Activated CD8-positive, alpha-beta memory T cell treated with anti-CD3 and anti-CD28 coated beads for 36 hours (primary cell): ENCODE results near the gene SDC4. TPM values are rescaled to one million over a fixed set of nuclear protein-coding genes. Genes with fewer than 3 reads are reported as not detected.

ENCODE experiments used
- CTCF ChIA-PET: fragments of 350-600 bp; sonication (Branson Sonifier 250); formaldehyde crosslinking; loops from one replicate; lab custom pipeline; 2021; ENCODE audit warnings: antibody characterized with exemption; lab: Charles Lee
- POLR2A ChIA-PET: fragments of 350-600 bp; sonication (Branson Sonifier 250); formaldehyde crosslinking; loops from one replicate; lab custom pipeline; 2021; ENCODE audit warnings: antibody characterized with exemption; lab: Charles Lee
- total RNA-seq, 2 experiments: library from RNA; stranded (reverse); gene quantifications; one replicate each; pipeline ENCODE4 v1.2.3, GENCODE V29; 2021

Gene SDC4
- total RNA-seq, 2 experiments from 2014 or later: 88.0 to 88.3 TPM

DNA sequence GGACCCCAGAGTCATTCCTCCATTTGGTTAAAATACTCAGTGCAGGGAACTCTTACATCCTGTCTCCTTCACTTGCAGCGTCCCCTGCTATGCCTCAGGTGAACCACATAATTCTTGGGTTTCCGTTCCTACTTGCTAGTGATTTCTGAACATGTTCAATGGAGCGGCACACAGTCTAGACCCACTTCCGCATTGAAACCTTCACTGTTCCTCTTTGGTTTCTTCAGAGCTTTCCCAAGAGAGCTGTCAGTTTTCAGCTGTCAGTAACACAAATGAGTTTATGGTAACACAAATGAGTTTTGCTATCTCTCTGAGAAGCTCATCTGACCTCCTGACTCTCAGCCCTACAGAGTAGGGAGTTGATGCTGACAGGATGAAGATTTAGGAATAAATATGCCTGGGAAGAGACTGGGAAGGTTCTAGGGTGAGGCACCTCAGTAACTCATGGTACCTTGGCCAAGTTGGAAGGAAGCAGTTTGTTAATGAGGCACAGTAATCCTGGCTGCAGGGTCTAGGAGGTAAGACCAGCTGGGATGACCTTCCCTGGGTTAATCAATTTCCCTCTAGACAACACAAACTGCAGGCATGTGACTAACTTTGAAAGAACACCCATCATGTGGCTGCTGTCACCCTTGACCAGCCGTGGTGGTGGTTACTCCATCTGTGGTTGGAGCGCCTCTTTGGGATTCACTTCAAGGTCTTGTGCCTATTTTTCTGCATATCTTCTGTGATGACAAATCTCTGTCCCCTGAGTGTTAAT lies 20.2 kb upstream of the SDC4 start:
- ChIA-PET POLR2A (interaction anchor here (1.5 to 2.0 kb wide), 2 partner anchors 51 to 68 kb away, joined by 4 read pairs; no protein-coding TSS in a partner anchor), CTCF (interaction anchor here (0.6 to 1.9 kb wide), 2 partner anchors 68 to 143 kb away, joined by 4 to 7 read pairs; no protein-coding TSS in a partner anchor)

DNA sequence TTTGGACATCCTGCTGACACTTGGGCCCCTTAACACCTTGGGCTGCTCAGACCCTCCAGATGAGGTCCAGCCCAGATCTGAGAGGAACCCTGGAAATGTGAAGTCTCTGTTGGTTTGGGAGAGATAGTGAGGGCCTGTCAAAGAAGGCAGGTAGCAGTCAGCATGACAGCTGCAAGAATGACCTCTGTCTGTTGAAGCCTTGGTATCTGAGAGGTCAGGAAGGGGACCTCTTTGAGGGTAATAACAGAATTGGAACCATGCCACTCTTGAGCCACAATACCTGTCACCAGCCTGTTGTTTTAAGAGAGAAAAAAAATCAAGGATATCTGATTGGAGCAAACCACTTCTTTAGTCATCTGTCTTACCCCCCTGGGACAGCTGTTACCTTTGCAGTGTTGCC lies 18.9 kb upstream of the SDC4 start:
- CTCF ChIA-PET: interaction anchor here (0.6 to 6.6 kb wide), 3 partner anchors 6 to 70 kb away, joined by 3 to 63 read pairs (median 3); no protein-coding TSS in a partner anchor
- POLR2A ChIA-PET: no interaction called here

DNA sequence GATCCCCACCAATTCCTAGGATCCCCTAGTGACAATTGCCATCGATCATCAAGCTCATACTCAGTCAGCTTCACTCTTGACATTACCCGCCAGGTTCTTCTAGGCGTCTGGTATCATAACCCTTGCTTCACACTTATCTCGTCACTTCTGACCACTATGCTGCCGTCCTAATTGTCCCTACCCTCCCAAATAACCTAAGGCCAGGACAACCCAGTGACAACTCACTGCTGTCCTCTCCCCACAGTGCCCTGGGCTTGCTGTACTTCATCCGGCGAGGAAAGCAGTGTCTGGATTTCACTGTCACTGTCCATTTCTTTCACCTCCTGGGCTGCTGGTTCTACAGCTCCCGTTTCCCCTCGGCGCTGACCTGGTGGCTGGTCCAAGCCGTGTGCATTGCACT lies 18.4 kb upstream of the SDC4 start:
- CTCF ChIA-PET: interaction anchor here (0.6 to 6.6 kb wide), 4 partner anchors 6 to 70 kb away, joined by 3 to 63 read pairs (median 3); no protein-coding TSS in a partner anchor
- POLR2A ChIA-PET: no interaction called here

DNA sequence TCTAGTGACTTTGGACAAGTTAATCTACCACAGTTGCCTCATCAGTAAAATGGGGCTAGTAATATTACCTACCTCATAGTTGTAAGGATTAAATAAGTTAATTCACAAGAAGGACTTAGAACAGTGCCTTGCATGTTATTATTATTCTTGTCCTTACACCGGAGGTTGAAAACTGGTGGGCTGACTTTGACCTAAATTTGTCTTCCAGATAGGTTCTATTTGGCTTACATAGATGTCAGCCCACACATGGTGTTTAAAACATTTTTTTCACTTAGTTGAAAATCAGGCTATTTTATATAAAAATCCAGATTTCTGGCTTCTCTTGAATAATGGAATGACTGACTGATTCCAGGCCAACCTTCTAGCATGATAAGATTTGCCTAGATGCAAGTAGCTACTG lies 18.0 kb upstream of the SDC4 start:
- ChIA-PET CTCF (interaction anchor here (0.7 to 6.6 kb wide), 5 partner anchors 6 to 72 kb away, joined by 3 to 63 read pairs (median 3); no protein-coding TSS in a partner anchor), POLR2A (no interaction called here)

DNA sequence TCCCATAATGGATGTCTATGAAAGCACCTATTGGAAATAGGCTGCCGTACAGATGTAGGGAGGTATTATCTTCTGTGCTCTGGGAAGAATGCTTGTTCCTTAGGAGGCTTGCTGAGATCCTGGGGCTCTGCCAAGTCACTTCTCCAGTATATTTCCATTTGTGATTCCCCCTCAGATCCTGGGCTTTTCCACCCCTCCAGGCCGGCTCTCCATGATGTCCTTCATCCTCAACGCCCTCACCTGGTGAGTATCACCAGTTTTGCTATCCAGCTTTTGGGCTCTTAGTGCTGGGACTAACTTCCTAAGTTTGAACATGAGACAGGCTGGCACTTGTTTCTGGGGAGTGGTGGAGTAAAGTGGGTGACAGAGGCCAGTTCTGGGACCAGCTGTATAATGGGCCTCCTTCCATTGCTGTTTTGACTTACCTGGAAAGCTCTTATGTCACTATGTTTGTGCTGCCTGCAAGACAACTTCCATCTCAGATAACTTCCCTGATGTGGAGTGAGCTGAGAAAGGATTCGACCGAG lies 17.3 kb upstream of the SDC4 start:
- ChIA-PET POLR2A (no interaction called here), CTCF (interaction anchor here (0.8 to 6.6 kb wide), 6 partner anchors 7 to 87 kb away, joined by 3 to 63 read pairs (median 14); partner anchors contain the start of gene PIGT)

DNA sequence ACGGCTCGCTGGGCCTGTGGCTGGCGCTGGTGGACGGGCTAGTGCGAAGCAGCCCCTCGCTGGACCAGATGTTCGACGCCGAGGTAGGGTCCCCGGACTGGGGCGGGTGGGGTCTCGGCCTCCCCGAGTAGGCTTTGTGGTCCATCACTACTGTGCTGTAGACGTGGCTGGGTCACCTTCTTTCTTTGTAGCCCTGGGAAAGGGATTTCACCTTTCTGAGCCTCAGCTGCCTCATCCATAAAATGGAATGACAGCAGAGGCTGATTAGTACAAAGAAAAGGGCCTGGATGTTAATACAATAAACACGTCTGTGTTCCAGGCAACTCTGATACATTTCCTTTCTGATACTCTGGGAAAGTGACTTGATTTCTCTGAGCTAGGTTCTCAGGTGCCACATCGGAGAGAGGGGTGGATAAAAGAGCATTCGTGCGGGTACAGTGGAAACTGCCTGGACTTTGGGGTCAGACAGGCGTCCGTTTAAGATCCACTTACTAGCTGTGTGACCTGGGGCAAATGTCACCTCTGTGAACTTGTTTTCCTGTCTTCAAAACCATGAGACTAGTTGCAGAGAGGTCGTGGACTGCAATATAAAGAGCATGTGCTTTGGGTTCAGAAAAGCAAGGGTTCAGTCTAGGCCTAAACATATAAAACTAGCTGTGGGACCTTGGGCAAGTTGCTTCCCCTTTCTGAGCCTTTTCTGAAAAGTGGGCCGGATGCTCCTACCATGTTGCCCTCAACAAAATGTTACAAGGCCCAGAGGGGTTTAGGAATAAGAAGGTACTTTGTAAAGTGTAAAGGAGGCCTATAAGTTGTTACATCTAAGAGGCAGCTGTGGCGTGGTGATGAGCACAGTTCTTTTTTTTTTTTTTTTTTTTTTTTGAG lies 15.6 kb upstream of the SDC4 start:
- ChIA-PET POLR2A (interaction anchor here (0.6 to 2.1 kb wide), 11 partner anchors 8 to 79 kb away, joined by 3 to 18 read pairs (median 6); partner anchors contain the start of genes PIGT and SDC4), CTCF (interaction anchor here (0.8 to 6.6 kb wide), 18 partner anchors 9 to 89 kb away, joined by 3 to 63 read pairs (median 6); partner anchors contain the start of genes PIGT, SDC4 and TP53TG5)

DNA sequence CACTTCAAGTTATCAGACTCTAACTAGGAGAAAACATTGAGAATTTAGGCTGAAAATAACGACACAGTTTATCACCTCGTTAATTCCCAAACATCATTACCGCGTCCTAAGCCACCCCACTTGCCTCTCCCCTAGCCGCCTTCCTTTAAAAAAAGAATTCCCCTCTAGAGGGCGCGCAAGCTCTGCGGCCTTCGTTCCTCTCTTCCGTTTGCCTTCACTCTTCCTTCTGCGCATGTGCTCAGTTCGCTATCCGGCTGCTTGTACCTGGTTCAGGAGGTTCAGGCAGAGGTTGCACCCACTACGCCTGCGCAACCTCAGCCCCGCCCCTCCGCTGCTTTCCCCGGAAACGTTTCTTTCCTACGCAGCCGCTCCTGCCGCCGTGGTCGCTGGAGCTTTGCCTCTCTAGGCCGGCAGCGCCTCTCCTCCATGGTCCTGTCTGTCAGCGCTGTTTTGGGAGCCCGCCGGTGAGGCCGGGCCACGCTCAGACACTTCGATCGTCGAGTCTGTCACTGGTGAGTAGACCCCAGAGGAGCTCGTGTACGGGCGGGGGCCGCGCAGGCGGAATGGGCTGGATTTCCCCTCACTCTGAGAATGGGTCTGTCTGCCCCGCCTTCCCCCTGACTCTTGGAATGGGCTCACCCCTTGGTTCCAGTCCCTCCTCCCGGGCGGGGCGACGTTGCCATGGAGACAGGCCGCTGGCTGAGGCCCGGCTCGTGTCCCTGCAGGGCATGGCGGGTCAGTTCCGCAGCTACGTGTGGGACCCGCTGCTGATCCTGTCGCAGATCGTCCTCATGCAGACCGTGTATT lies 14.8 kb upstream of the SDC4 start, which contains the start of gene SYS1:
SYS1 (plus strand) TSS at position 353 of the 807 bp plus-strand sequence; CDS start at position 729, 376 bp downstream.
- ChIA-PET CTCF (interaction anchor here (0.7 to 6.6 kb wide), 24 partner anchors 9 to 408 kb away, joined by 3 to 63 read pairs (median 5); partner anchors contain the start of genes PIGT, SDC4 and TP53TG5), POLR2A (interaction anchor here (0.6 to 2.1 kb wide), 13 partner anchors 9 to 80 kb away, joined by 3 to 18 read pairs (median 5); partner anchors contain the start of genes PIGT and SDC4)

DNA sequence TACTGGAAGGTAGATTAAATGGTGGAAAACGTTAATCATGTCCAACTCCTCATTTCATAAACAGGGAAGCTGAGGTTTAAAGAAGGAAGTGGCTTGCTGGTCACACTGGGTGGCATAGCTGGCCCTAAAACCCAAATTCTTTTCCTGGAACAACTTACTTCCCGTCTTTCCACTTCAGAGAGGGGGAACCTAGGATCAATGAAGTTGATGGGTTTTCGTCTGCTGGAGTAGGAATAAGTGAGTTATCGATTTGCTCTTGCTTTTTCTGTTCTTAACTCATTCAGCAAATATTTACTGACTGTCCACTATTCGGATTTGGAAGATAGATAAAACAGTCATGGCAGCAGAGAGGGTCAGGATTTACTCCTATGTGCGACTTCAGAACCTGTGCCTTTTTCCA lies 13.6 kb upstream of the SDC4 start:
- ChIA-PET POLR2A (interaction anchor here (1.5 to 2.1 kb wide), 3 partner anchors 12 to 45 kb away, joined by 4 to 18 read pairs (median 12); partner anchors contain the start of gene SDC4), CTCF (interaction anchor here (0.8 to 6.6 kb wide), 6 partner anchors 10 to 89 kb away, joined by 3 to 63 read pairs (median 22); partner anchors contain the start of gene PIGT)

DNA sequence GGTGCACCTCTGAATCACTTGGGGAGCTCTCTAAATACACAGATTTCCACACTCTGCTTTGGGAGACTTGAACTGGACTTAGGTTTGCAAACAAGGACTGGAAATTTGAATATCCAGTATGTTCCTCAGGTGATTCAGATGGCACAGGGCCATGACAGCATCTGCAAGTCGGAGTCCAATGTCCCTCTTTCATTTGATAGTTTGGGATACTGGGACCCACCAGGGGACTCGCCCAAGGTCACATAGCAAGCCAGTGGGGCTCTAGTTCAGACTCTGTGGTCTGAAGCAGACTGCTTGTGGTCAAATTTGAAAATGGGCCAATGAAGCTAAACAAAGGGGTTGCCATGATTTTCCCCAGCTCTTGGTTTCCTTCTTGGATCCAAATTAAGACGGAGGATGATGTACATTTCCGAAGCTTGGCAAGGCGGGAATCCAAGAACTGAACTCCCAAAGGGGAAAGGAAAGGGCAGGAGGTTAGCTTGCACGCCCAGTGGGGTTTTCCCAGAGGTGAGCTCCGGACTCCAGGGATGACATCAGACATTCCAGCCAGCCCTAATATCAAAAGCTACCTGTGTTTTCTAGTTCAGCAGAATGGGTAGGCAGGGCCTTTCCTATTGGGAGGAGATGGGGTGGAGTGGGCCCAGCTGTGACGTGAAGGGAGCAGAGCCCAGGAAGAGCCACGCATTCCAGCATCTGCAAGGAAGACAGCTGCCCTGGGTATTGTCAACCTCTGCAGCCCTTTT lies 11.4 kb upstream of the SDC4 start:
- ChIA-PET CTCF (interaction anchor here (1.2 kb wide), 1 partner anchor 78 kb away, joined by 4 read pairs; no protein-coding TSS in a partner anchor), POLR2A (no interaction called here)

DNA sequence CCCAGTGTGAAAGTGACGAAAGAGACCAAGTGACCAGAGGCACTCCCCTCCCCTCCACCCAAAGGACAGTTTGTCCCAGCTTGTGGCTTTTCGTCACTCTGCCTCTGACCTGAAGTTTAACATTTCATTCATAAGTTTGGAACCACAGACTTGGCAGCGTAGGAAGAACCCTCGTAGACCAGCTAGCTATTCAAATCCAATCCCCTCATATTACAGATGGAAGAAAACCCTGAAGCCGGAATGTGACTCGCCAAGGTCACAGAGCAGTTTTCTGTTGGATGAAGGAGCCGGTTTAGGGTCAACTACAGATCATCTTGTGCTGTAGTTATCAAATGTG lies 10.8 kb upstream of the SDC4 start:
- ChIA-PET POLR2A (no interaction called here), CTCF (interaction anchor here (1.2 kb wide), 1 partner anchor 78 kb away, joined by 4 read pairs; no protein-coding TSS in a partner anchor)

DNA sequence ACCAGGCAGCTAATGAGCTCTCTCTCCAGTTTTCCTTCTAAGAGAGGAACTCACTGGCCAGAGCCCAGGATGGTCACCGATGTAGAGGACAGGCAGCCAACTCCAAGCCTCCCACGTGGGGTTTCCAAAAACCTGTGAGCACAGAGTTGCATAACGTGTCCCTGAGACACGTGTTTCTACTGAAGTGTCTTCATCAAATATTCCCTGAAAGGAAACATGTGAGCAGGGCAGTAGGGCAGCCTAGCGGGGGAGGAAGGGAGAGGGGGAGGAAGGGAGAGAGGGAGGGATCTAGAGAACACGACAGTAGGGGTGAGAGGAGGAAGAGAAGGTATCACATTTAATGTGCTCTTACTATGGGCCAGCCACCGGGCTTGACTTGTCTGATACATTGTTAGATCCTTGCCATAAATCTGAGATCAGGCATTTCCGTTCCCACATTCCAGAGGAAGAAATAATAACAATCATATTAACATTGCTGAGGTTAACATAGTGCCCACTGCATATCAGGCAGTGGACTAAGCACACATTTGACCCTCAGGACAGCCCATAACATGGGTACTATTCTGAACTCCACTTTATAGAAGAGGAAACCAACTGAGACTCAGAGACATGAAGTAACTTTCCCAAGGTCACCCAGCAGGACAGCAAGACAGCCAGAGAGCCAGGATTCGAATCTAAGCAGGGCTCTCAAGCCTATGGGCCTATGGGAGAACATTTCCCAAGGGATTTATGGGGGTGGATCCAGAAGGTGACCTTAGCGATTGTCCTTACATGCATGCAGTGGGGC lies 10.3 kb upstream of the SDC4 start:
- ChIA-PET CTCF (interaction anchor here (1.2 kb wide), 1 partner anchor 79 kb away, joined by 4 read pairs; no protein-coding TSS in a partner anchor), POLR2A (no interaction called here)

DNA sequence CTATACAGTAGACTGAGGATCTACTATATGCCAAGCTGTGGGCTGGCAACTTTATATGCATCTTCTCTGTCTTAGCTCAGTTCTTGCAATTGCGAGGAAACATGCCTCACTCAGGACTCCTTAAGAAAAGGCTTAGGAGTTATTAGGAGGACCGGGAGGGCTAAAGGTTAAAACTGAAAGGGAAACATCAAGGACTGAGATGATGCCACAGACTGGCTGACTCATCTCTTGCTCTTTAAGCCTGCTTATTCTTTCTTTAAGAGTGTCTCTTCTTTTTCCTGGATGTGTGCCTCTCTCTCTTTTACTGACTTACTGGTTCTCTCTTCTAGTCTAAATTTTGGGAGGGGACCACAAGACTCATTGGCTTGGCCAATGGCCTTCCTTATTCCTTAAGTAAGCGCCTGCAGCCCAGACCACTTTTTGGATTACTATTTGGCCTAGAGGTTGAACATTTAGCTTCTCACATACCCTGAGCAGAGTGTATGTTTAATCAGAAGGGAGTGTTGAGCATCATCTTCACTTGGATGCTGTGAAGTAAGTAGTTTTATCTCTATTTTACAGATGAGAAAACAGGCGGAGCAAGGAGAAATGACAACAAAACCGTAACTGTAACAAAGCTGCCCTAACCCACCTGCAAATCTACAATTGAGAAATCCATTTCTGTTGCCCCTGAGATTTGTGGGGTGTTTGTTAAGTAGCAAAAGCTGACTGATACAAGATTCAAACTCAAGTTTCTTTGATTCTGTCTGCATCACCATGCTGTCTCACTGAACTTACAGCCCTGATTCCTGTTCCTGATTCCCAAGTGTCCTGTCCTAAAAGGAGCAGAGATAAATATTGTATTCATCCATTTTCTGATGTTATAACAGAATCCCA lies 7.2 kb upstream of the SDC4 start:
- POLR2A ChIA-PET: no interaction called here
- CTCF ChIA-PET: interaction anchor here (0.5 to 2.2 kb wide), 4 partner anchors 7 to 473 kb away, joined by 3 to 13 read pairs (median 4); partner anchors contain the start of gene SYS1

DNA sequence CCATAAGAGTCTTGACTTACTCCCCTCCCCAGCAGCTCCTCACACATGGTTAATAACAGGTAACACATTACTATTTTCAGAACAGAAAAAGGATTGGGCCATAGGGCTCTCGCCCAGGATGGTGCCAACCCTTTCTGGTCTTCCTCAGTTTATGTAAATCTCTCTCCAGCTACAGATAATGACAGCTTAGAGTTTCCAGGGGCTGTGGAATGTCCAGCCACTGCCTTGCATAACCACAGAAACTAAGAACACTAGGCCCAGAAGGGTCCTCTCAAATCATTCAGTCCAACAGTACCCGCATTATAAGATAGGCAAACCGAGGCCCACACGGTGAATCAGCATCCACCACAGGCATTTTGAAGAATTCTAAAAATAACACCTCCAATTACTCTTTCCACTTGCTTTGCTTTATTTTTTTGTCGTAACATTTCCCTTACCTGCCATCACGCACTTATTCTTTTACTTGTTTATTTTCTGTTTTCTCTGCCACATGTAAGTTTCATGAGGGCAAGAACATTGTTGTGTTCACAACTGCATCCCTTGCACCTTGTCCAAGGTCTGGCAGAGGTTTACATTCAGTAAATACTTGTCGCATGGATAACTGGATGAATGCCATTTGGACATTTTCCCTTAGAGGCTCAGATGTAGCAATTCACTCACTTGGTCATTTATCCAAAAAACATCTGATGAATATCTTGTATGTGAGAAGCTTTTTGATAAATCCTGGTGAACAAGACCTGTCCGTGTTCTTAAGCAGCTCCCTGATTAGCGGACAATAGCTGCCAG lies 6.4 kb upstream of the SDC4 start:
- CTCF ChIA-PET: interaction anchor here (0.8 to 2.2 kb wide), 2 partner anchors 8 to 18 kb away, joined by 3 to 13 read pairs; partner anchors contain the start of gene SYS1

DNA sequence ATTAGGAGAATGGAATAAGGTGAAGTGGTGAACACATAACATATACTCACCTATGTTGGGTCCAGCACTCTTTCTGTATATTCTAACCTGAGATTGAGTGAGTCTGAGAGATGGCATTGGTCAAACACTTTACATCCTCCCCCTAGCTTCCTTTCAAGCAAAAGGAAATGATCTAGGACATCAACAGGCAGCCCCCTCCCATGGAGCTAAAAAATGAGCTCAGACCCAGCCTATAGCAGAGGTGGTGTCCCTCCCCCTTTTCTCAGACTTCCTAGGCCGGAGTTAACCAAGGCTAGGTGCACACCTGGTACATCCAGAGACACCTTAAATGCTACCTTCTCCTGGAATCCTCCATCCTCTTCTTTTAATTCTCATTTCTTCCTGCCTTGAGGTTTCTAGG lies 5.5 kb upstream of the SDC4 start:
- POLR2A ChIA-PET: interaction anchor here (1.0 kb wide), 1 partner anchor 9 kb away, joined by 3 read pairs; the partner anchor contains the start of gene SYS1

More for the DNA sequence above, 6.4 kb upstream of the SDC4 start:
- POLR2A ChIA-PET: interaction anchor here (1.0 kb wide), 1 partner anchor 8 kb away, joined by 3 read pairs; the partner anchor contains the start of gene SYS1

More for the DNA sequence above, 5.5 kb upstream of the SDC4 start:
- CTCF ChIA-PET: interaction anchor here (2.2 kb wide), 1 partner anchor 9 kb away, joined by 13 read pairs; the partner anchor contains the start of gene SYS1
